Astrocyte of the spinal cord (primary cell): ENCODE results near the gene EEF2KMT.

Experiments
- DNase-seq: peaks from one replicate; pipeline ENCODE4 v3.0.0; 2011; ENCODE audit warnings: low read depth, low spot score
- H3K4me3 ChIP-seq: 2 replicates; pipeline ENCODE4 v1.5.1; 2011; ENCODE audit warnings: low read depth, mild to moderate bottlenecking, low read length, moderate library complexity
- CTCF ChIP-seq: IDR thresholded peaks from 2 replicates; pipeline ENCODE4 v1.5.1; 2012; ENCODE audit warnings: low read depth, mild to moderate bottlenecking, low read length, inconsistent platforms
- in situ Hi-C: cut with HindIII; loops from 2 replicates; pipeline ENCODE4 v1.10.0; 2017; ENCODE audit warnings: low sequenced_read_pairs

The EEF2KMT gene

DNA sequence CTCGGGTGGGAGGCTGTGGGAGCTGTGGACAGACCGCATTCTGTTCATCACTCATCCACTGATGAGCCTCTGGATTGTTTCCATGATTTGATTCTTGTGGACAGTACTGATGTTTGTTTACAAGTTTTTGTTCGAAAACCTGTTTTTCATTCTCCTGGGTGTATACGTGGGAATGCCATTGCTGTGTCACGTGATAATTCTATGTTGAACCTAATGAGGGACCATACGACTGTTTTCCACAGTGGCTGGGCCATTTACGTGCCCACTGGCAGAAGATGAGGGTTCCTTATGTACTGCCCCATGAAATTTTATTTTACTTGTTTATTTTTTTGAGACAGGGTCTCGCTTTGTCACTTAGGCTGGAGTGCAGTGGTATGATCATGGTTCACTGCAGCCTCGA, 28.5 kb downstream of the EEF2KMT start:
- in situ Hi-C loops, result no loop called here
- H3K4me3 ChIP-seq, result no peak overlapping the region
- DNase-seq, result no peak
- no peak for TF ChIP-seq CTCF

DNA sequence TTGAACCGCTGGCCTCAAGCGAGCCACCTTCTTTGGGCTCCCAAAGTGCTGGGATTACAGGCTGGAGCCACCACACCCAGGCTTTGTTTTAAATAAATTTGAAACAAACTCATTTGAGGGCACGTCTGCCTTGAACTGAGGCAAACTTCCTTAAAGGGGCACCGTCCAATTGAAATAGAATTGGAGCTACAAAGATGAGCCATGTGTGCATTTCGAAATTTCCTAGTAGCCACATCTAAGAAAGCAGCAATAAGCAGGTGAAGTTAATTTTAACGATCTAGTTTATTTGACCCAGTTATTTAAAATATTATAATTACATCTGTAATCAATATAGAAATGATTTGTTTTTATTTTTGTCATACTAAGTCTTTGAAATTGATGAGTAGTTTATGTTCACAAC, 31.1 kb downstream of the EEF2KMT start:
- DNase-seq, result no peak
- no peak for TF ChIP-seq CTCF
- in situ Hi-C loops, result no loop called here
- no peak overlapping the region for H3K4me3 ChIP-seq

DNA sequence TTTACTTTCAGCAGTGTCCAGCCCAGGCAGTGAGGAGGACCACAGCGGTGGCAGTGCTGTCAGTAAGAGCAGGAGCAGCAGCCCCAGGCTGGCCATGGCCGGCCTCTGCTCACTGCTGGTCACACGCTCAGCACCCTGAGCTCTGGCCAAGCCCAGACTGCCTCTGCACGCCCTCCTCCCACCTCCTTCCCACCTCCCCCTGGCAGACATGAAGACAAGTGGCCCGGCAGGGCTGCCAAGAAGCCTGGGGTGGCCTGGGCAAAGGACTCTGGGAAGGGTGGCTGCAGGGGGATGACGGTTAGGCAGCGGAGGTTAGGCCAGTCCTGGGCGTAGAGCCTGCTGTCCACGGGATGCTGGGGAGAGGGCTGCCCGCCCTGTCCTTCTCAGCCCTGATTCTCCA, 31.8 kb downstream of the EEF2KMT start, which contains the start of gene C16orf89:
TSS of gene C16orf89 (minus strand) at position 144 of the 400 bp plus-strand sequence. CDS start at position 96, 48 bp downstream.
- no peak for TF ChIP-seq CTCF
- in situ Hi-C loops, result no loop called here
- no peak for DNase-seq
- no peak within 1 kb of the TSS for H3K4me3 ChIP-seq

GRCh38 chr16:5065326-5065725, 32.3 kb downstream of the EEF2KMT start:
- DNase-seq, result no peak
- in situ Hi-C loops, result no loop called here
- H3K4me3 ChIP-seq, result no peak overlapping the region
- TF ChIP-seq CTCF, result no peak

DNA sequence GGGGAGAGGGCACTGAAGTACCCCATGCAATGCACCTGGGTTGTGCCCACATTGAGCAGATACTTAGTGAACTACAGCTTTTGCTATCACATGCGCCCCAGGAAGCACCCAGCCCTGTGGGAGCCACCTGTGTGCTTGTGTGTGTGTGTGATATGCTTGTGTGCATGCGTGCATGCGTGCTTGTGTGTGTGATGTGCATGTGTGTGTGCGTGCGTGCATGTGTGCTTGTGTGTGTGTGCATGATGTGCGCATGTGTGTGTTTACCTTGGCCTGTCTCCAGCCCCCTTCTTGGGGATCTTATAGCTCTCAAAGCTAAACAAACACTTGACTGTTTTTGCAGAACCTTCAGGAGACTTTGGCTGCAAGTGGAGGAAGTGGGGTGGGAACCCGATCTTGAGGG, 32.7 kb downstream of the EEF2KMT start:
- in situ Hi-C loops, result no loop called here
- no peak overlapping the region for H3K4me3 ChIP-seq
- DNase-seq, result no peak
- no peak for TF ChIP-seq CTCF

DNA sequence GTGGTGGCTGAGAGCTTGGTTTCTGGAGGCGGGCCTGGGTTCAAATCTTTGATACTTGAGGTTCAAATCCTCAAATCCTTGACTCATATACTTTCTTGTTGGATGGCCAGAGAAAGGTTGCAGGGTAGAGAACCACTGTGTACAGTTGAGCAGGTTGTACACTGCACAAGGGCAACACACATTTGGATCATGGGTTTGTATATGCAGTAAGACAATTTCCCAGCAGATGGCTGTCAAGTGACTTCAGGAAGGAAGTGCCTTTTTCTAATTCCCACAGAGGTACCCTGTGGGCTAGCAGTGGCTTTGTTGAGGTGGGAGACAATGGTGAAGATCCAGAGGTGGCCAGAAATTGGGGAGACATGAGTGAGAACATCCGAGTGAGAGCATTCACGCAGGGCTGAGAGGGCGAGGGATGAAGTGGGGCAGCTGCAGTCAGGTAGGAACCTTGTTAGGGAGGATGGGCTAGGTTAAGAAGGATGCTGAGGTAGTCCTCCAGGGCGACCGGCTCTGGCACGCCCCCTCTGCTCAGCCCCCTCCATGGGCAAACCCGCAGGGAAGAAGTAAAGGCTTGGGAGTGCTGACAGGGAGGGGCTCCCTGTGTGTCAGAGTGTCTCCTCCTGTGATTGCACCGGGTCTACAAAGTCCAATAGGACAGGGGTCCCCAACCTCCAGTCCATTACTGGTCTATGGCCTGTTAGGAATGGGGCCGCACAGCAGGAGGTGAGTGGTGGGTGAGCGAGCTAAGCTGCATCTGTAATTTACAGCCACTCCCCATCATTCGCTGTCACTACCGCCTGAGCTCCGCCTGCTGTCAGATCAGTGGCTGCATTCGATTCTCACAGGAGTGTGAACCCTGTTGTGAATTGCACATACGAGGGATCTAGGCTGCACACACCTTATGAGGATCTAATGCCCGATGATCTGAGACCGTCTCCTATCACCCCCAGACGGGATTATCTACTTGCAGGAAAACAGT, 34.5 kb downstream of the EEF2KMT start:
- no peak overlapping the region for H3K4me3 ChIP-seq
- TF ChIP-seq CTCF, result no peak
- in situ Hi-C loops, result no loop called here
- no peak for DNase-seq
